NB4 (cell line): ENCODE measurements around the gene AMER2.

Experiments used
- DNase-seq: peaks from one replicate; pipeline ENCODE4 v3.0.0; 2010; ENCODE audit warnings: low read depth
- H3K4me3 ChIP-seq: one replicate; pipeline ENCODE4 v1.5.1; 2011; ENCODE audit warnings: mild to moderate bottlenecking, low read depth, low read length, moderate library complexity
- CTCF ChIP-seq: IDR thresholded peaks from one replicate; pipeline ENCODE4 v1.5.1; 2012; ENCODE audit warnings: low read depth, low read length
- MYC ChIP-seq: IDR thresholded peaks from 2 replicates; pipeline ENCODE4 v1.6.1; 2011; ENCODE audit warnings: low read depth, low read length
- POLR2A ChIP-seq: IDR thresholded peaks from 2 replicates; pipeline ENCODE4 v1.6.1; 2011; ENCODE audit warnings: mild to moderate bottlenecking; ENCODE audit not compliant: insufficient read length; ENCODE audit errors: extremely low read depth
- TF ChIP-seq, protein P1 (sequence below): IDR thresholded peaks from 2 replicates; pipeline ENCODE4 v1.6.1; 2011; ENCODE audit warnings: low read depth, low read length

The AMER2 gene

GRCh38 chr13:25200783-25201182 is 28.7 kb upstream of the AMER2 start:
- no peak for TF ChIP-seq CTCF
- TF ChIP-seq MYC = no peak
- TF ChIP-seq, protein P1, sequence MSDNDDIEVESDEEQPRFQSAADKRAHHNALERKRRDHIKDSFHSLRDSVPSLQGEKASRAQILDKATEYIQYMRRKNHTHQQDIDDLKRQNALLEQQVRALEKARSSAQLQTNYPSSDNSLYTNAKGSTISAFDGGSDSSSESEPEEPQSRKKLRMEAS = no peak
- TF ChIP-seq POLR2A = no peak
- H3K4me3 ChIP-seq = no peak overlapping the region
- DNase-seq = no peak

- TF ChIP-seq POLR2A (no peak), CTCF (no peak), MYC (no peak)
- TF ChIP-seq, protein P1 = no peak
- H3K4me3 ChIP-seq = no peak overlapping the region
- DNase-seq = no peak
Observed at GRCh38 chr13:25198647-25199046, 26.6 kb upstream of the AMER2 start.

- no peak for DNase-seq
- TF ChIP-seq CTCF (no peak), POLR2A (no peak), MYC (no peak)
- TF ChIP-seq, protein P1 = no peak
- no peak overlapping the region for H3K4me3 ChIP-seq
Observed at GRCh38 chr13:25196971-25197370, 24.9 kb upstream of the AMER2 start.

GRCh38 chr13:25192936-25193335 is 20.8 kb upstream of the AMER2 start:
- no peak overlapping the region for H3K4me3 ChIP-seq
- TF ChIP-seq MYC (no peak), POLR2A (no peak), CTCF (no peak)
- TF ChIP-seq, protein P1 = no peak
- no peak for DNase-seq

- TF ChIP-seq MYC (no peak), POLR2A (no peak), CTCF (no peak)
- TF ChIP-seq, protein P1 = no peak
- DNase-seq = no peak
- no peak overlapping the region for H3K4me3 ChIP-seq
Observed at GRCh38 chr13:25192489-25192888, 20.4 kb upstream of the AMER2 start.

- no peak for TF ChIP-seq CTCF
- TF ChIP-seq POLR2A = no peak
- H3K4me3 ChIP-seq = no peak overlapping the region
- DNase-seq = no peak
Observed at GRCh38 chr13:25192052-25192451, 20.0 kb upstream of the AMER2 start.
